Panc1 (cell line): ENCODE results near the gene KCNC3. TPM values are rescaled to one million over a fixed set of nuclear protein-coding genes. Genes with fewer than 3 reads are reported as not detected.

Source experiments
- ATAC-seq: fragments of 200-7000 bp; cut with Tn5 transposase; 2 replicates; pipeline ENCODE4 v1.9.1; 2020; ENCODE audit warnings: mild to moderate bottlenecking, moderate library complexity
- Bru-seq: library from RNA; stranded (reverse); fragments of 400-500 nt; gene quantifications from one replicate; lab custom pipeline; 2021; lab: Mats Ljungman, UMichigan
- BruChase-seq, 2 experiments: library from RNA; stranded (reverse); fragments of 400-500 nt; gene quantifications; one replicate each; lab custom pipeline; 2021; lab: Mats Ljungman, UMichigan
- BruUV-seq: library from RNA; stranded (reverse); fragments of 400-500 nt; replicated peaks from 2 replicates; lab custom pipeline; 2021; lab: Mats Ljungman, UMichigan
- CTCF ChIA-PET: fragments of 300-600 bp; sonication (Branson Sonifier 250); formaldehyde crosslinking; loops from one replicate; lab custom pipeline; 2022; ENCODE audit warnings: antibody characterized with exemption; lab: Charles Lee
- POLR2A ChIA-PET: fragments of 300-600 bp; sonication (Branson Sonifier 250); formaldehyde crosslinking; loops from one replicate; lab custom pipeline; 2022; ENCODE audit warnings: antibody characterized with exemption; lab: Charles Lee
- DNase-seq: peaks from one replicate; pipeline ENCODE4 v3.0.0-alpha.2; 2010; ENCODE audit warnings: low read depth, low spot score
- H3K27ac ChIP-seq: 2 replicates; pipeline ENCODE4 v1.5.1; 2011; ENCODE audit warnings: mild to moderate bottlenecking, low read length, inconsistent platforms
- H3K27me3 ChIP-seq: fragments of 200-500 bp; sonication (Bioruptor generic); 2 replicates; pipeline ENCODE4 v1.6.0; 2014; ENCODE audit warnings: low read length, inconsistent platforms; ENCODE audit not compliant: control insufficient read depth, insufficient read depth
- H3K36me3 ChIP-seq: fragments of 200-500 bp; sonication (Bioruptor generic); 2 replicates; pipeline ENCODE4 v1.5.1; 2014; ENCODE audit warnings: inconsistent platforms, mild to moderate bottlenecking, low read length, moderate library complexity; ENCODE audit not compliant: control insufficient read depth, insufficient read depth
- H3K4me1 ChIP-seq: 2 replicates; pipeline ENCODE4 v1.5.1; 2011; ENCODE audit warnings: inconsistent platforms, mild to moderate bottlenecking, low read length, moderate library complexity; ENCODE audit not compliant: control insufficient read depth, insufficient read depth
- H3K4me3 ChIP-seq, 2 experiments: 2 replicates each; pipeline ENCODE4 v1.5.1; 2011 to 2012; ENCODE audit warnings: low read depth in 2 of 2, low read length in 2 of 2, mild to moderate bottlenecking in 2 of 2, inconsistent platforms in 1 of 2, moderate library complexity in 1 of 2
- H3K9me3 ChIP-seq: fragments of 200-500 bp; sonication (Bioruptor generic); 2 replicates; pipeline ENCODE4 v1.5.1; 2014; ENCODE audit warnings: low read depth, mild to moderate bottlenecking, inconsistent platforms, low read length, moderate library complexity; ENCODE audit not compliant: control insufficient read depth, insufficient read depth
- CTCF ChIP-seq: fragments of 450-650 bp; IDR thresholded peaks from 2 replicates; pipeline ENCODE4 v1.5.1; 2017; ENCODE audit warnings: mild to moderate bottlenecking
- POLR2AphosphoS5 ChIP-seq: IDR thresholded peaks from 2 replicates; pipeline ENCODE4 v1.6.1; 2012; ENCODE audit warnings: mild to moderate bottlenecking, low read depth, low read length, moderate library complexity
- REST ChIP-seq, 2 experiments: IDR thresholded peaks; 2 replicates each; pipeline ENCODE4 v1.6.1; 2011 to 2012; ENCODE audit warnings: low read depth in 2 of 2, control low read depth in 1 of 2, low read length in 1 of 2, mild to moderate bottlenecking in 1 of 2, moderate library complexity in 1 of 2; ENCODE audit not compliant: insufficient read depth in 1 of 2
- SIN3A ChIP-seq: IDR thresholded peaks from 2 replicates; pipeline ENCODE4 v1.6.1; 2012; ENCODE audit warnings: low read depth, mild to moderate bottlenecking, low read length, moderate library complexity, borderline replicate concordance; ENCODE audit not compliant: insufficient read depth
- TCF7L2 ChIP-seq: IDR thresholded peaks from 2 replicates; pipeline ENCODE4 v1.6.1; 2011; ENCODE audit warnings: mild to moderate bottlenecking, low read depth, low read length, inconsistent platforms
- in situ Hi-C: cut with HindIII; loops from 2 replicates; pipeline ENCODE4 v1.10.0; 2016; ENCODE audit warnings: low sequenced_read_pairs, low pct_unique_long_range_greater_than_20kb
- intact Hi-C: fragments of 100-400 bp; cut with micrococcal nuclease; formaldehyde crosslinking; loops from one replicate; pipeline ENCODE4 v1.10.0; 2022; ENCODE audit not compliant: unreplicated experiment
- long read RNA-seq: library from polyadenylated mRNA; unstranded; transcript quantifications from one replicate; pipeline ENCODE4 v2.0.0, GENCODE V29; 2021; ENCODE audit not compliant: unreplicated experiment
- polyA plus RNA-seq: library from polyadenylated mRNA; unstranded; fragments of >200 nt; gene quantifications from one replicate; pipeline ENCODE4 v1.2.1, GENCODE V29; 2012; ENCODE audit warnings: missing spikeins; ENCODE audit not compliant: insufficient read length
- total RNA-seq: library from RNA; stranded (reverse); gene quantifications from one replicate; pipeline ENCODE4 v1.2.1, GENCODE V29; 2021; ENCODE audit not compliant: unreplicated experiment

The KCNC3 gene
- total RNA-seq (10.8 TPM), Bru-seq, nascent RNA (percentile 52 among the genes with signal in this experiment), BruChase-seq, experiment 1, labeled RNA remaining after a 2-hour chase (percentile 60 among the genes with signal in this experiment), BruChase-seq, experiment 2, labeled RNA remaining after a 6-hour chase (percentile 70 among the genes with signal in this experiment)
- polyA plus RNA-seq: 13.8 TPM
- long read RNA-seq, partial matches to known transcripts: 0 of 4 reads
- long read RNA-seq, other reads (novel, unspliced or antisense): 4 of 4 reads

GRCh38 chr19:50329146-50329925 lies at the start of gene KCNC3:
TSS of gene KCNC3 (minus strand) at chr19:50329377. CDS start at chr19:50329082, 295 bp downstream.
- H3K27ac ChIP-seq: peak within 1 kb of the TSS; percentile 71
- H3K4me3 ChIP-seq: peak within 1 kb of the TSS; percentile 49 to 63
- no peaks in the 10 kb centered on the region for H3K36me3 ChIP-seq
- peak; percentile 78 for ATAC-seq
- in situ Hi-C loops: no loop called here
- peak; percentile 37 for TF ChIP-seq TCF7L2
- no peak for TF ChIP-seq SIN3A
- TF ChIP-seq POLR2AphosphoS5: peak; percentile 56; the same call in 1 of the 2 replicates
- TF ChIP-seq CTCF: no peak
- no peak for TF ChIP-seq REST (IDR thresholded peaks at IDR 0.05; ENCODE audit: insufficient read depth in 1 of 2, low read depth in 2 of 2, low read length in 1 of 2)
- ChIA-PET CTCF (interaction anchor here (0.5 to 1.5 kb wide), 3 partner anchors 13 to 1349 kb away, joined by 5 to 10 read pairs (median 8); no protein-coding TSS in a partner anchor), POLR2A (interaction anchor here (0.6 to 1.2 kb wide), 5 partner anchors 9 to 364 kb away, joined by 5 to 10 read pairs (median 5); no protein-coding TSS in a partner anchor)
- no peaks in the 10 kb centered on the region for H3K27me3 ChIP-seq
- BruUV-seq: no TSS peak
- no peaks in the 10 kb centered on the region for H3K9me3 ChIP-seq
- intact Hi-C loops: no loop called here
- DNase-seq: peak; percentile 92
- peaks cover 12% of the 10 kb centered on the region for H3K4me1 ChIP-seq

- Histone ChIP-seq H3K4me1 (peaks cover 8% of the 10 kb centered on the region), H3K9me3 (no peaks in the 10 kb centered on the region), H3K4me3 (no peak overlapping the region), H3K36me3 (no peaks in the 10 kb centered on the region), H3K27me3 (no peaks in the 10 kb centered on the region), H3K27ac (no peak overlapping the region)
- intact Hi-C loops: no loop called here
- ChIA-PET POLR2A (no interaction called here), CTCF (no interaction called here)
- DNase-seq: no peak
- no peak for ATAC-seq
- no peak for TF ChIP-seq SIN3A
- no peak for TF ChIP-seq REST (IDR thresholded peaks at IDR 0.05; ENCODE audit: insufficient read depth in 1 of 2, low read depth in 2 of 2, low read length in 1 of 2)
- TF ChIP-seq POLR2AphosphoS5: no peak
- TF ChIP-seq CTCF: no peak
- in situ Hi-C loops: no loop called here
- BruUV-seq: no TSS peak
Observed at GRCh38 chr19:50378863-50379236, 49.7 kb upstream of the KCNC3 start.
